ENCODE results near the gene DDX56. TPM values are rescaled to one million over a fixed set of nuclear protein-coding genes. Genes with fewer than 3 reads are reported as not detected.

The DDX56 gene
- total and polyA plus RNA-seq, 9 of the 15 experiments (the other 6 are each of a cell fraction or from before 2014, with no cell fraction given): 33.0 to 145 (median 102) TPM

GRCh38 chr7:44606341-44607140 is 32.8 kb upstream of the DDX56 start, which contains the start of gene OGDH (continued):
- TF ChIP-seq CBX3 (IDR thresholded peaks at IDR 0.05; ENCODE audit: borderline replicate concordance in 1 of 2, low read length in 2 of 2) (0 out of 3 replicates have a peak, but pooled peaks of 1 of the 2 experiments have one; percentile 36), ZNF696 (CRISPR knock-in tag; conservative IDR thresholded peaks at IDR 0.05) (no peak), MTA1 (IDR thresholded peaks at IDR 0.05; ENCODE audit: borderline replicate concordance) (peak; percentile 98), TAL1 (IDR thresholded peaks at IDR 0.05) (no peak), TCF3 (CRISPR knock-in tag; IDR thresholded peaks at IDR 0.05) (peak; percentile 26; the same call in 1 of the 2 replicates), NUFIP1 (IDR thresholded peaks at IDR 0.05; ENCODE audit: partially characterized antibody) (no peak), ZNF707 (CRISPR knock-in tag; conservative IDR thresholded peaks at IDR 0.05) (peak; percentile 100), C11orf30 (IDR thresholded peaks at IDR 0.05; ENCODE audit: low read depth) (peak; percentile 81), PURB (CRISPR knock-in tag; IDR thresholded peaks at IDR 0.05; ENCODE audit: low read depth) (no peak), NKRF (IDR thresholded peaks at IDR 0.05; ENCODE audit: borderline replicate concordance) (peak; percentile 99), SREBF1 (IDR thresholded peaks at IDR 0.05; ENCODE audit: borderline replicate concordance, low read depth, low read length) (0 out of 2 replicates have a peak, but pooled peaks have one; percentile 62), RBM39 (optimal IDR thresholded peaks at IDR 0.05; ENCODE audit: low read depth, low read length) (no peak), ARNT (IDR thresholded peaks at IDR 0.05) (peak in 1 of 2 experiments; percentile 48; a peak in 1 of 4 replicates), EZH2 (IDR thresholded peaks at IDR 0.05; ENCODE audit: borderline replicate concordance, low read depth, low read length) (no peak), OTX1 (CRISPR knock-in tag; IDR thresholded peaks at IDR 0.05) (peak; percentile 92), CCNT2 (IDR thresholded peaks at IDR 0.05; ENCODE audit: borderline replicate concordance, extremely low read depth, insufficient read length, low read depth, low read length) (peak; percentile 20), TCF7 (IDR thresholded peaks at IDR 0.05; ENCODE audit: borderline replicate concordance) (peak; percentile 91; the same call in 1 of the 2 replicates), ATF1 (CRISPR knock-in tag; IDR thresholded peaks at IDR 0.05) (peak; percentile 95), ATF1 (tag; IDR thresholded peaks at IDR 0.05) (peak; percentile 100), ZFX (CRISPR knock-in tag; IDR thresholded peaks at IDR 0.05) (peak; percentile 82), ZFP1 (CRISPR knock-in tag; IDR thresholded peaks at IDR 0.05) (no peak), POLR2B (IDR thresholded peaks at IDR 0.05; ENCODE audit: low read depth, partially characterized antibody) (peak; percentile 98), KDM1A (IDR thresholded peaks at IDR 0.05) (no peak), DMBX1 (CRISPR knock-in tag; IDR thresholded peaks at IDR 0.05; ENCODE audit: borderline replicate concordance) (peak; percentile 57; the same call in 1 of the 2 replicates), ZNF507 (tag; conservative IDR thresholded peaks at IDR 0.05) (no peak), CBX8 (IDR thresholded peaks at IDR 0.05; ENCODE audit: borderline replicate concordance, extremely low read depth, low read depth, low read length, poor library complexity, severe bottlenecking) (no peak)
- TF ChIP-seq, protein P1, sequence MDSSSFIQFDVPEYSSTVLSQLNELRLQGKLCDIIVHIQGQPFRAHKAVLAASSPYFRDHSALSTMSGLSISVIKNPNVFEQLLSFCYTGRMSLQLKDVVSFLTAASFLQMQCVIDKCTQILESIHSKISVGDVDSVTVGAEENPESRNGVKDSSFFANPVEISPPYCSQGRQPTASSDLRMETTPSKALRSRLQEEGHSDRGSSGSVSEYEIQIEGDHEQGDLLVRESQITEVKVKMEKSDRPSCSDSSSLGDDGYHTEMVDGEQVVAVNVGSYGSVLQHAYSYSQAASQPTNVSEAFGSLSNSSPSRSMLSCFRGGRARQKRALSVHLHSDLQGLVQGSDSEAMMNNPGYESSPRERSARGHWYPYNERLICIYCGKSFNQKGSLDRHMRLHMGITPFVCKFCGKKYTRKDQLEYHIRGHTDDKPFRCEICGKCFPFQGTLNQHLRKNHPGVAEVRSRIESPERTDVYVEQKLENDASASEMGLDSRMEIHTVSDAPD (CRISPR knock-in tag; IDR thresholded peaks at IDR 0.05): no peak
